Measurements from ENCODE around the gene COPS2. TPM values are rescaled to one million over a fixed set of nuclear protein-coding genes. Genes with fewer than 3 reads are reported as not detected.
"Not testable (repeated sequence)": the region's sequence is repeated elsewhere in the genome, so short reads cannot be mapped to it uniquely, and the experiment has no call there.

Gene COPS2
- 127 and 223 TPM in 2 replicates for total RNA-seq (2014; rRNA removed; shearing (Covaris generic))

DNA sequence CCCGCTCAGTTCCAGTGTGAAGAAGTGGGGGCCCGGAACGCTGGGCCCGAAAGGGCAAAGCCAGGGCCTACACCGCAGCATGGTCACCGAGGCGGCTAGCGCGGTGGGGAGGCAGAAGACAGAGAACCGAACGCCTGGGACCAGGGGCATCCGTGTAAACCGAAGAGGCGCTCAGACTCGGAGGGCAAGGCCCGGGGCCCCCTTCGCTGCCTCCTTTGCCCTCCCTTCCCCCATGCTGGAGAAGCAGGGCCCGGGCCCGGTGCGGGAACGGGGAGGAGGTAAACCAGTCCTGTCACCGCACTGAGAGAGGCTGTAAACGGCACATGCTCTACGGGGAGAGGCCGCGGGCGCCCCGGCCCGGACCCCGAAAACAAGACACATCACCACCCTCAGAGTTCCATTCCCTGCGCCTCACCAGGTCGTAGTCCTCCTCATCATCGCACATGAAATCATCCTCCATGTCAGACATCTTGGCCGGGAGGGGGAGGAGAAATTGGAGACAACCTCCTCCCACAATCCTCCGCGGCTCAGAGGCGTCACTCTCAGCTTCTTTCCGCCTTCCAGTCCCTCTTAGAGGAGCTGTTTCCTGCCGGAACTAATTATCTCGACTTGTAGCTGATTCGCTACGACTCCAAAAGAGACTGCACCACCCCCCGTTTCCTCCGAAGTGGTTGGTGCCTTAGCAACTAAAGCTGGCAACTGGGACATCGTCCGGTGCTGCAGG, at the start of gene COPS2:
TSS of gene COPS2 (minus strand) at position 490 of the 724 bp plus-strand sequence. CDS start at position 469, 21 bp downstream.
- in situ Hi-C loops (cut with HindIII; ENCODE audit: low sequenced_read_pairs): no loop called here
- peak; percentile 99 for DNase-seq (ENCODE audit: low spot score)

- in situ Hi-C loops (cut with HindIII; ENCODE audit: low sequenced_read_pairs): no loop called here
- no peak for DNase-seq (ENCODE audit: low spot score)
These were observed 44.9 kb upstream of the COPS2 start for GRCh38 chr15:49200347-49200746.

DNA sequence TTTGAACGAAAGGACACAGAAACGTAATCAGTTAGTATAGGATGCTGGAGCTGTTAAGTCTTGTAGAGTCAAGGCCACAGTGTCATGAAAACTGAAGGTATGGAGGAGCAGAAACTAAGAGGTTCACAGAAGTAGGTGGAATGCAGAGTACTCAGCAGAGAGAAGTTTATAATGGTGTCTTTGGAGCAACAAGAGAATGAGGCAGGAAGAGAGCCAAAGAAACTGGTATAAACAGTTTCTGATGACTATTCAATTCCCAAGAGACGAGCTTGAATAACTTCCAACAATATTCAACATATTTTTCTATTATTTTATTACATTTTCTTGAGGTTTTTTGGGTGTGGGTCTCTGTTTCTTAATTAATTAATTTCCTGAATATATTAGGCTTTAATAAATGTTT, 44.3 kb upstream of the COPS2 start:
- in situ Hi-C loops (cut with HindIII; ENCODE audit: low sequenced_read_pairs): no loop called here
- no peak for DNase-seq (ENCODE audit: low spot score)

DNA sequence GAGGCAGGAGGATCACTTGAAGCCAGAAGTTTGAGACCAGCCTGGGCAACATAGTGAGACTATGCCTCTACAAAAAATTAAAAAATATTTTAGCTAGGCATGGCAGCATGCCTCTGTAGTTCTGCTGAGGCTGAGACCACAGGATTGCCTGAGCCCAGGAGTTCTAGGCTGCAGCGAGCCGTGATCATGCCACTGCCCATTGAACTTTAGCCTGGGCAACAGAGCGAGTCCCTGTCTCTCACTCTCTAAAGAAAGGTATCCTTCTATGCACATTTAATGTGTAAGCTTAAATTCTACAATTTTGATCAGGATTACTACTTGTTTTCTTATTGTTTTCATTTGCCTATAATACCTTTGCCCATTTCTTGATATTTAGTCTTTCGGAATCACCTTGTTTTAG, 41.5 kb upstream of the COPS2 start:
- in situ Hi-C loops (cut with HindIII; ENCODE audit: low sequenced_read_pairs): no loop called here

DNA sequence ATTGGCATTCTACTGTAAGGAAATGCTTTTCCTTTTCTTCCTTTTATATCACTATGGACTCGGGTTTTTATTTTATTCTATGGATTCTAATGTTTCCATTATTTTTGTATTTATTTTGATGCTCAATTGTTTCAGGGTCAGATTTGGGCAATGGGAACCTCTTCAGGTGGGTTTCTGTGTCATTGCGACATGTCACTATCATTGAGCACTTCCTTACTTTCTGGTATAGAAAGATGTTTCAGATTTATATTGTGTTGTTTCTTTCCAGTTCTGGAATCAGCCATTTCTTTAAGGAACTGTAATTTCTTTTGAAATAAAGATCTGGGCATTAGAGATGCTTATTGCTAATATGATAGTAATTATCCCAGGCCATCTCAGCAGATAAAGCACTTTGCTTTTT, 36.5 kb upstream of the COPS2 start:
- DNase-seq (ENCODE audit: low spot score): no peak
- in situ Hi-C loops (cut with HindIII; ENCODE audit: low sequenced_read_pairs): no loop called here

More for the DNA sequence above, 41.5 kb upstream of the COPS2 start:
- DNase-seq (ENCODE audit: low spot score): no peak

- DNase-seq (ENCODE audit: low spot score): no peak
- in situ Hi-C loops (cut with HindIII; ENCODE audit: low sequenced_read_pairs): no loop called here
These were observed 35.2 kb upstream of the COPS2 start for GRCh38 chr15:49190586-49190985.

- in situ Hi-C loops (cut with HindIII; ENCODE audit: low sequenced_read_pairs): no loop called here
- no peak for DNase-seq (ENCODE audit: low spot score)
These were observed 34.2 kb upstream of the COPS2 start for GRCh38 chr15:49189631-49190030.

DNA sequence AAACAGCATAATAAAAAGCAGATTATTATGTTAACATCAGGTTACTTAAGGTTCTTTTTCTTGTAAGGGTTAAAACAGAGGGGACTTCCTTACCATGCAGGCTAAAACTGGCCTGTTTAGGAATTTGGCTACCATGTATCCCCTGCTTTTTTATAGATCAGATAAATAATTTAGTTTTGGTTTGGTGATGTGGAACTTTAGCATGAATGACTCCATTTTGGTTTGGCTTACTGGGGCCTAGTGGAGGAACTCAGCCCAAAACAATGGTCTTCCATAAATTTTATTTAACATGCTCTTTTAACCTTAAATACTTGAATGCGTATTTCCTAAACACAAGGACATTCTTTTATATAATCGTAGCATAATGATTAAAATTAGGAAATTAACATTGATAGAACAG, 33.5 kb upstream of the COPS2 start:
- in situ Hi-C loops (cut with HindIII; ENCODE audit: low sequenced_read_pairs): no loop called here
- no peak for DNase-seq (ENCODE audit: low spot score)

GRCh38 chr15:49187549-49188245, 32.3 kb upstream of the COPS2 start:
- DNase-seq (ENCODE audit: low spot score): no peak
- in situ Hi-C loops (cut with HindIII; ENCODE audit: low sequenced_read_pairs): no loop called here

- DNase-seq (ENCODE audit: low spot score): no peak
- in situ Hi-C loops (cut with HindIII; ENCODE audit: low sequenced_read_pairs): no loop called here
These were observed 30.1 kb upstream of the COPS2 start for GRCh38 chr15:49185473-49185872.

GRCh38 chr15:49183741-49184140, 28.3 kb upstream of the COPS2 start:
- in situ Hi-C loops (cut with HindIII; ENCODE audit: low sequenced_read_pairs); DNase-seq (ENCODE audit: low spot score): not testable (repeated sequence)

DNA sequence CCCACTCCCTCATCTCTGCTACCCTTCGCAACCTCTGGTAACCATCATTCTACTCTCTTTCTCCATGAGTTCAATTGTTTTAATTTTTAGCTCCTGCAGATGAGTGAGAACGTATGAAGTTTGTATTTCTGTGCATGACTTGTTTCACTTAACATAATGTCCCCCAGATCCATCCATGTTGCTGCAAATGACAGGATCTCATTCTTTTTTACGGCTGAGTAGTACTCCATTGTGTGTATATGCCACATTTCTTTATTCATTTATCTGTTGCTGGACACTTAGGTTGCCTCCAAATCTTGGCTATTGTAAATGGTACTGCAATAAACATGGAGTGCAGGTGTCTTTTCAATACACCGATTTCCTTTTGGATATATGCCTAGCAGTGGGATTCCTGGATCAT, 26.7 kb upstream of the COPS2 start:
- in situ Hi-C loops (cut with HindIII; ENCODE audit: low sequenced_read_pairs): no loop called here
- DNase-seq (ENCODE audit: low spot score): no peak

DNA sequence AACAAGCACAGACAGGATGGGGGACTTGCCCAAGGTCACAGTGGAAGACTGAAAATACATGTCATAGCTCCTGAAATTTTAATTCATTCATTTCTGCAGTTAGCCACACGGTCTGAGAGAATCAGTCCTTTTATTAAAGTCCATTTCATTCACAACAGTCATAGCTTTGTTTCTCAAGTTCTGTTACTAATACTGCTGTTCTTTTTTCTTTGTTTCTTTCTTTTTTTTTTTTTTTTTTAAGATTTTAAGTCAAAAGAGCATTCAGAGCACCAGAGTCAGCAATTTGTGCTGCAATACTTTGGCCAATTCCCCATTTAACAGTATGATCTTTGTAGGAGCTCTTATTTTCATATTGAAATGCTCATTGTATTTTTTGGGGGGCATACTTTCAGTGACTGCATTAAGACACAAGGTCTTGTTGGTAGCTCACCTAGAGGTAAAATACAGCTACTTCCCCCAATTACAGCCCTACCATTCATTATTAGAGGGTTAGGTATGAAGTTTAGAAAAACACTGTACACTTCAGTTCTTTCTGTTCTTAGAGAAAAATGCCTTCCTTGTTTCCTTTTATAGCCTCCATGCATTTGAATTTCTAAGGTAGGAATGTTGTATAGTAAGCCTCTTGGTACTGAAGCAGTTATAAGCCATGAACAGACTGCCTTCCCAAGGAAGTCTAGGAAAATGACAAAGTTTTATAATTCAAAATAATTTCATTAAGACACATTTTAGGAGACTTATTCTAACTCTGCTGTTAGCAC, 24.2 kb upstream of the COPS2 start:
- in situ Hi-C loops (cut with HindIII; ENCODE audit: low sequenced_read_pairs): no loop called here
- DNase-seq (ENCODE audit: low spot score): no peak

GRCh38 chr15:49178497-49178896, 23.1 kb upstream of the COPS2 start:
- in situ Hi-C loops (cut with HindIII; ENCODE audit: low sequenced_read_pairs): no loop called here

GRCh38 chr15:49175582-49176397, 20.4 kb upstream of the COPS2 start:
- in situ Hi-C loops (cut with HindIII; ENCODE audit: low sequenced_read_pairs); DNase-seq (ENCODE audit: low spot score): not testable (repeated sequence)

More at GRCh38 chr15:49178497-49178896, 23.1 kb upstream of the COPS2 start:
- DNase-seq (ENCODE audit: low spot score): no peak

DNA sequence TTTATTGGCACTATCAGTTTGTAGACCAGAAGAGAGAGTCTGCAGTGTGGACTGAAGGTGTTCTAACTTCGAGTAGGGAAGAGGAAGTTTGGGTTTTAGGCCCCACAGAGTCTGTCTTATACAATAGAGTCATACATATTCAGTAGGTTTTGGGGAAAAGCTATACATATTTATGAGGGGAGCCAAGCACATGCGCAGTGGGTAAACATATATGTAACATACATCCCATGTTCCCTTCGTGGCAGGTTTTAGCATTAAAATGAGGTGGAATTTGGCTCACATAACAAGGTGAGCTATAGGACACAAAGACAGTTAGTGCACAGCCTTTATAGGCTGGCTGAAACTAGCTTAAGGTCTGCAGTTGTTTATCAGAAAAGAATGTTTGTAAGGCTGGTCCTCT, 19.5 kb upstream of the COPS2 start:
- in situ Hi-C loops (cut with HindIII; ENCODE audit: low sequenced_read_pairs): no loop called here

DNA sequence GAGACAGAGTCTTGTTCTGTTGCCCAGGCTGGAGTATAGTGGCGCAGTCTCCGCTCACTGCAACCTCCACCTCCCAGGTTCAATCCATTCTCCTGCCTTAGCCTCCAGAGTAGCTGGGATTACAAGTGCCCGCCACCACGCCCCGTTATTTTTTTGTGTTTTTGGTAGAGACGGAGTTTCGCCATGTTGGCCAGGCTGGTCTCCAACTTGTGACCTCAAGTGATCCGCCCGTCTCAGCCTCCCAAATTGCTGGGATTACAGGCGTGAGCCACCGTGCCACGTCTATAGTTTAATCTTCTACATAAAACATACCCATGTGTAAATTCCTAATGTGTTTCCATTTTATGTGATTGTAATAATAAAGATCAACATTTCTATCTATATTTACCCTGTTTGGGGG, 16.4 kb upstream of the COPS2 start:
- no peak for DNase-seq (ENCODE audit: low spot score)
- in situ Hi-C loops (cut with HindIII; ENCODE audit: low sequenced_read_pairs): no loop called here

More for the DNA sequence above, 19.5 kb upstream of the COPS2 start:
- DNase-seq (ENCODE audit: low spot score): no peak

- in situ Hi-C loops (cut with HindIII; ENCODE audit: low sequenced_read_pairs): no loop called here
- peak; percentile 97 for DNase-seq (ENCODE audit: low spot score)
These were observed 14.6 kb upstream of the COPS2 start, which contains the start of gene GALK2 for GRCh38 chr15:49169880-49170597. Gene GALK2 (plus strand): TSS chr15:49170247. CDS start chr15:49170323, 76 bp downstream.

Measured in G401 (cell line).